GM12878 (cell line): Measurements from ENCODE around the gene HOXD10. TPM values are rescaled to one million over a fixed set of nuclear protein-coding genes. Genes with fewer than 3 reads are reported as not detected.

Experiments
- ATAC-seq: fragments of 200-7000 bp; cut with Tn5 transposase; 3 replicates; pipeline ENCODE4 v1.9.1; 2020; ENCODE audit warnings: mild to moderate bottlenecking, moderate library complexity
- BruUV-seq: library from RNA; stranded (reverse); fragments of 400-500 nt; replicated peaks from 2 replicates; lab custom pipeline; 2021; lab: Mats Ljungman, UMichigan
- CTCF ChIA-PET: fragments of 300-600 bp; sonication (Branson Sonifier 250); formaldehyde crosslinking; extraction: SDS; loops from one replicate; lab custom pipeline; 2021; ENCODE audit warnings: inconsistent platforms; lab: Yijun Ruan, JAX
- POLR2A ChIA-PET: fragments of 350-600 bp; formaldehyde crosslinking; extraction: SDS; loops from one replicate; lab custom pipeline; 2021; ENCODE audit warnings: inconsistent platforms; lab: Charles Lee
- RAD21 ChIA-PET: fragments of 300-600 bp; sonication (Branson Sonifier 250); formaldehyde crosslinking; loops from one replicate; lab custom pipeline; 2023; ENCODE audit warnings: antibody characterized with exemption; ENCODE audit not compliant: unreplicated experiment; lab: Charles Lee
- SMC1A ChIA-PET: fragments of 300-600 bp; sonication (Branson Sonifier 250); formaldehyde crosslinking; loops from one replicate; lab custom pipeline; 2023; ENCODE audit not compliant: unreplicated experiment, uncharacterized antibody; lab: Charles Lee
- DNase-seq: peaks from one replicate; pipeline ENCODE4 v3.0.0-alpha.2; 2011; ENCODE audit warnings: low read depth, low spot score
- FAIRE-seq: peaks from 3 replicates; lab custom pipeline; 2011; peaks lifted over from hg19 to GRCh38; lab: Jason Lieb, UNC
- H2AFZ ChIP-seq: 2 replicates; pipeline ENCODE4 v1.6.0; 2011; ENCODE audit warnings: low read depth, low read length, control low read depth; ENCODE audit not compliant: control insufficient read depth
- H3K27ac ChIP-seq: 2 replicates; pipeline ENCODE4 v1.5.1; 2011; ENCODE audit warnings: control low read depth; ENCODE audit not compliant: control insufficient read depth, insufficient read depth
- H3K27me3 ChIP-seq, 2 experiments: replicated peaks in 1 of 2; 2 replicates each; pipeline versions ENCODE4 v1.6.0 to v1.6.1; 2011; ENCODE audit warnings: low read length in 1 of 2; ENCODE audit not compliant: control insufficient read depth in 2 of 2, insufficient read depth in 2 of 2
- H3K36me3 ChIP-seq, 2 experiments: 2 replicates each; pipeline ENCODE4 v1.5.1; 2011; ENCODE audit warnings: low read length in 1 of 2; ENCODE audit not compliant: control insufficient read depth in 2 of 2, insufficient read depth in 2 of 2
- H3K4me1 ChIP-seq: 2 replicates; pipeline ENCODE4 v1.6.1; 2011; ENCODE audit warnings: mild to moderate bottlenecking, low read length, moderate library complexity, mixed read lengths; ENCODE audit not compliant: control insufficient read depth, insufficient read depth
- H3K4me2 ChIP-seq: 2 replicates; pipeline ENCODE4 v1.6.0; 2011; ENCODE audit warnings: control low read depth; ENCODE audit not compliant: control insufficient read depth, insufficient read depth
- H3K4me3 ChIP-seq: fragments of 200-600 bp; sonication (generic); 2 replicates; pipeline ENCODE4 v1.5.1; 2016
- H3K79me2 ChIP-seq: 2 replicates; pipeline ENCODE4 v1.6.0; 2011; ENCODE audit warnings: low read length; ENCODE audit not compliant: control insufficient read depth, insufficient read depth
- H3K9ac ChIP-seq: 2 replicates; pipeline ENCODE4 v1.8.0; 2011; ENCODE audit warnings: low read length, control low read depth, mixed read lengths; ENCODE audit not compliant: control insufficient read depth, insufficient read depth
- H3K9me3 ChIP-seq: replicated peaks from 3 replicates; pipeline ENCODE4 v1.5.1; 2011; ENCODE audit warnings: mild to moderate bottlenecking, low read length; ENCODE audit not compliant: control insufficient read depth, insufficient read depth
- H4K20me1 ChIP-seq: 2 replicates; pipeline ENCODE4 v1.6.0; 2011; ENCODE audit not compliant: control insufficient read depth, insufficient read depth
- PAX8 ChIP-seq: fragments of 450-650 bp; IDR thresholded peaks from 2 replicates; pipeline ENCODE4 v1.6.1; 2017; ENCODE audit warnings: mild to moderate bottlenecking, moderate library complexity
- SUZ12 ChIP-seq: fragments of 200-600 bp; sonication (generic); IDR thresholded peaks from one replicate; pipeline ENCODE4 v1.6.1; 2018; ENCODE audit warnings: antibody characterized with exemption, mild to moderate bottlenecking; ENCODE audit not compliant: unreplicated experiment
- ZNF687 ChIP-seq: fragments of 450-650 bp; IDR thresholded peaks from 2 replicates; pipeline ENCODE4 v1.6.1; 2017; ENCODE audit warnings: mild to moderate bottlenecking, moderate library complexity
- WGBS: methylation state at CpG from one replicate; pipeline ENCODE4 v1.1.6; 2016; ENCODE audit warnings: low lambda C conversion rate; ENCODE audit not compliant: insufficient replicate concordance, insufficient coverage; ENCODE audit errors: missing lambda C conversion rate; 5-methylcytosine and 5-hydroxymethylcytosine counted together
- in situ Hi-C: fragments of 300-500 bp; cut with MboI; formaldehyde crosslinking; loops from 9 replicates; pipeline ENCODE4 v1.14.3; 2018; ENCODE audit warnings: mixed read lengths
- intact Hi-C: fragments of 100-400 bp; cut with micrococcal nuclease; formaldehyde crosslinking; loops from one replicate; pipeline ENCODE4 v1.14.2; 2022; ENCODE audit not compliant: unreplicated experiment
- polyA plus RNA-seq, 11 experiments: library from polyadenylated mRNA; depleted of rRNA in 4 of 11; unstranded in 6 of 11; stranded (reverse) in 5 of 11; fragments of >200 nt; fragmentation: Nextera tagmentation in 4 of 11; fragmentation: Illumina TruSeq in 1 of 11; extraction: Ambion mirVana in 4 of 11; extraction: Trizol in 1 of 11; gene quantifications; 1 replicate in 1 of 11; 2 replicates in 10 of 11; pipeline versions ENCODE4 v1.2.1 to v1.2.3, GENCODE V29; 2011 to 2016; ENCODE audit warnings: inconsistent platforms in 2 of 11, missing spikeins in 2 of 11, low read depth in 1 of 11
- total RNA-seq, 4 experiments: library from RNA; depleted of rRNA in 3 of 4; stranded (reverse); fragments of >200 nt in 3 of 4; fragmentation: Illumina TruSeq in 1 of 4; extraction: Trizol in 1 of 4; gene quantifications; 2 replicates each; pipeline versions ENCODE4 v1.2.1 to v1.2.3, GENCODE V29; 2013 to 2021

Gene HOXD10
- total and polyA plus RNA-seq, 10 of the 15 experiments (the other 5 are each of a cell fraction or from before 2014, with no cell fraction given), result not detected

GRCh38 chr2:176161825-176162626 is 45.4 kb downstream of the HOXD10 start (continued):
- no peak for TF ChIP-seq PAX8

GRCh38 chr2:176162911-176163671 is 46.5 kb downstream of the HOXD10 start:
- H2AFZ ChIP-seq, result no peak overlapping the region
- no peak overlapping the region for H3K27ac ChIP-seq
- TF ChIP-seq SUZ12 (peak; percentile 64), ZNF687 (no peak)
- H3K4me3 ChIP-seq, result no peak overlapping the region
- ChIA-PET SMC1A (no interaction called here), POLR2A (no interaction called here), CTCF (interaction anchor here (0.6 kb wide), 1 partner anchor 476 kb away, joined by 3 read pairs; no protein-coding TSS in a partner anchor), RAD21 (no interaction called here)
- 22% methylated on average over 29 of the region's 29 CpGs for WGBS
- no peak overlapping the region for H3K4me2 ChIP-seq
- intact Hi-C loops, result no loop called here
- H4K20me1 ChIP-seq, result no peaks in the 10 kb centered on the region
- no peak for FAIRE-seq
- peaks cover 2% of the 10 kb centered on the region; the same call in 2 of the 3 replicates for H3K9me3 ChIP-seq
- no peak for DNase-seq
- H3K79me2 ChIP-seq, result no peaks in the 10 kb centered on the region
- H3K27me3 ChIP-seq, result peaks cover 18 to 29% of the 10 kb centered on the region in 2 experiments
- H3K36me3 ChIP-seq, result no peaks in the 10 kb centered on the region
- no TSS peak for BruUV-seq
- H3K4me1 ChIP-seq, result no peaks in the 10 kb centered on the region
- in situ Hi-C loops, result no loop called here
- ATAC-seq, result no peak
- no peak overlapping the region for H3K9ac ChIP-seq
